OCI-LY3 (cell line): ENCODE data around the gene PSPC1.
A peak's percentile ranks its signal among the peaks of the same experiment; 100 is the strongest.
"Not testable (repeated sequence)": the region's sequence is repeated elsewhere in the genome, so short reads cannot be mapped to it uniquely, and the experiment has no call there.

ENCODE experiments used
- H2AFZ ChIP-seq: fragments of 200-600, 300-600 bp; shearing (Covaris generic); 2 replicates; pipeline ENCODE4 v1.6.0; 2014; ENCODE audit warnings: antibody characterized with exemption, low read depth, low read length
- H3K27ac ChIP-seq: fragments of 200-600, 300-600 bp; sonication (generic); 2 replicates; pipeline ENCODE4 v1.5.1; 2014; ENCODE audit warnings: mild to moderate bottlenecking, low read length, moderate library complexity, mixed read lengths
- H3K27me3 ChIP-seq: fragments of 200-600, 300-600 bp; sonication (generic); 2 replicates; pipeline ENCODE4 v1.6.1; 2014; ENCODE audit warnings: low read depth, low read length, mixed read lengths
- H3K36me3 ChIP-seq: fragments of 200-600, 300-600 bp; sonication (generic); replicated peaks from 2 replicates; pipeline ENCODE3; 2014; ENCODE audit warnings: low read depth, low read length, mixed read lengths
- H3K4me1 ChIP-seq: fragments of 300-600, 200-600 bp; sonication (generic); 2 replicates; pipeline ENCODE4 v1.6.1; 2014; ENCODE audit warnings: low read length, mixed read lengths
- H3K4me2 ChIP-seq: fragments of 200-600, 300-600 bp; sonication (generic); 2 replicates; pipeline ENCODE4 v1.6.1; 2014; ENCODE audit warnings: low read length, mixed read lengths
- H3K4me3 ChIP-seq: fragments of 300-600, 200-600 bp; sonication (generic); 2 replicates; pipeline ENCODE4 v1.5.1; 2014; ENCODE audit warnings: antibody characterized with exemption, mild to moderate bottlenecking, low read length, moderate library complexity
- H3K79me2 ChIP-seq: fragments of 300-600, 200-600 bp; shearing (Covaris generic); 2 replicates; pipeline ENCODE4 v1.6.1; 2014; ENCODE audit warnings: mild to moderate bottlenecking, low read length, mixed read lengths
- H3K9ac ChIP-seq: fragments of 300-600, 200-600 bp; shearing (Covaris generic); 2 replicates; pipeline ENCODE4 v1.6.0; 2014; ENCODE audit warnings: mild to moderate bottlenecking, low read length, moderate library complexity
- H3K9me3 ChIP-seq: fragments of 200-600, 300-600 bp; shearing (Covaris generic); 2 replicates; pipeline ENCODE4 v1.6.1; 2014; ENCODE audit warnings: low read length, mixed read lengths; ENCODE audit not compliant: insufficient read depth
- H4K20me1 ChIP-seq: fragments of 200-600, 300-600 bp; sonication (generic); 2 replicates; pipeline ENCODE4 v1.6.1; 2016; ENCODE audit warnings: low read length, mixed read lengths; ENCODE audit not compliant: insufficient read depth
- EZH2phosphoT487 ChIP-seq: fragments of 200-600 bp; shearing (Covaris generic); IDR thresholded peaks from 2 replicates; pipeline ENCODE4 v1.6.1; 2018; ENCODE audit warnings: antibody characterized with exemption, mixed run types, low read depth
- TF ChIP-seq, protein P1 (sequence below): fragments of 200-600, 300-600 bp; sonication (generic); IDR thresholded peaks from 2 replicates; pipeline ENCODE4 v1.5.1; 2014; ENCODE audit warnings: antibody characterized with exemption, low read length, low read depth

PSPC1 gene, protein sequence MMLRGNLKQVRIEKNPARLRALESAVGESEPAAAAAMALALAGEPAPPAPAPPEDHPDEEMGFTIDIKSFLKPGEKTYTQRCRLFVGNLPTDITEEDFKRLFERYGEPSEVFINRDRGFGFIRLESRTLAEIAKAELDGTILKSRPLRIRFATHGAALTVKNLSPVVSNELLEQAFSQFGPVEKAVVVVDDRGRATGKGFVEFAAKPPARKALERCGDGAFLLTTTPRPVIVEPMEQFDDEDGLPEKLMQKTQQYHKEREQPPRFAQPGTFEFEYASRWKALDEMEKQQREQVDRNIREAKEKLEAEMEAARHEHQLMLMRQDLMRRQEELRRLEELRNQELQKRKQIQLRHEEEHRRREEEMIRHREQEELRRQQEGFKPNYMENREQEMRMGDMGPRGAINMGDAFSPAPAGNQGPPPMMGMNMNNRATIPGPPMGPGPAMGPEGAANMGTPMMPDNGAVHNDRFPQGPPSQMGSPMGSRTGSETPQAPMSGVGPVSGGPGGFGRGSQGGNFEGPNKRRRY

DNA sequence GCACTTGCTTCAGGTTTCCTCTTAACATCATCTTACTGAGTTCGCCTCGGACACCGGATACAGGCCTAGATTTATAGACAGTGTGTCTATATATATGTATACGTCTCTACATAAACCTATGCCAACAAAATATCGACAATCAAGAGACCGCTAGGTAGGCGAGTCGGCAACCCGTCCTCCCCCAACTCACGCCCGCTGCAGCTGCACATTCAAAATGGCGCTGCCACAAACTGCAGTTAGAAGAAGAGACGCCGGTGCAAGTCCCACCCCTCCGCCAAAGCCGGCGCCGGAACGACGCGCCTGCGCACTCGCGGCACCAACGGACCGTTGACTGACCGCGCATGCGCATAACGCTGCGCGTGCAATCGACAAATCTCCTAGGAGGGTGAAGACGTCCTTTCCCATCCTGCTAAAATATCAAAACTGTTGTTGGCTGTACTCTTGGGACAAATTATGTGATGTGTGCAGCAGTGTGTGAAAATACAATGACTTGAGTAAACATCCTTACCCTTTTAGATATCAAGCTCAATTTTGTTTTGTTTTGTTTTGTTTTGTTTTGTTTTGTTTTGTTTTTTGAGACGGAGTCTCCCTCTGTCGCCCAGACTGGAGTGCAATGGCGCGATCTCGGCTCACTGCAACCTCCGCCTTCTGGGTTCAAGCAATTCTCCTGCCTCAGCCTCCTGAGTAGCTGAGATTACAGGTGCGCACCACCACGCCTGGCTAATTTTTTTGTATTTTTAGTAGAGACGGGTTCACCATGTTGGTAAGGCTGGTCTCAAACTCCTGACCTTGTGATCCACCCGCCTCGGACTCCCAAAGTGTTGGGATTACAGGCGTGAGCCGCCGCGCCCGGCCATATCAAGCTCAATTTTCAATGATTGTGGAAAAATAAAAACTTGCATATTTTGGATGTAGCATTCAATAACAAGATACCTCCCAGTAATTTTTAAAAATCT, at the start of gene PSPC1:
Gene PSPC1 (minus strand): TSS at position 219 of the 956 bp plus-strand sequence. CDS start 188 bp downstream, at position 31.
- not testable (repeated sequence) for H3K4me1 ChIP-seq, H4K20me1 ChIP-seq, H3K27me3 ChIP-seq, H3K9me3 ChIP-seq
- H3K36me3 ChIP-seq = peaks cover 15% of the 10 kb centered on the region
- peak within 1 kb of the TSS; percentile 79 for H3K27ac ChIP-seq
- H2AFZ ChIP-seq = peak within 1 kb of the TSS; percentile 45
- peak within 1 kb of the TSS; percentile 96 for H3K9ac ChIP-seq
- H3K4me2 ChIP-seq = peak within 1 kb of the TSS; percentile 74
- peak within 1 kb of the TSS; percentile 91 for H3K4me3 ChIP-seq
- H3K79me2 ChIP-seq = peaks cover 24% of the 10 kb centered on the region

DNA sequence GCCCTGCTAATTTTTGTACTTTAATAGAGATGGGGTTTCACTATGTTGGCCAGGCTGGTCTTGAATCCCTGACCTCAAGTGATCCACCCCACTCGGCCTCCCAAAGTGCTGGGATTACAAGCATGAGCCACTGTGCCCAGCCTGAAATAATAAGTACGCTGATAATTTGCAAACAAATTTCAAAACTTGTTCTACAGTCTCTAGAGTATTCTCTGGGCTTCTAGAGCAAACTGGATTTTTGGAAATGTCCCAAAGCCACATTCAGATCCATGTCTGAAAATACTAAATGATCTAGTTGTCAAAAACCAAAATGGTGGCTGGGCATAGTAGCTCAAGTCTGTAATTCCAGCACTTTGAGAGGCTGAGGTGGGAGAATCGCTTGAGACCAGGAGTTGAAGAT, 39.9 kb upstream of the PSPC1 start:
- no peak overlapping the region for H3K4me2 ChIP-seq
- H3K27me3 ChIP-seq = no peaks in the 10 kb centered on the region
- no peak overlapping the region for H3K4me3 ChIP-seq
- peaks cover 30% of the 10 kb centered on the region for H3K36me3 ChIP-seq
- no peak overlapping the region for H2AFZ ChIP-seq
- no peaks in the 10 kb centered on the region for H3K79me2 ChIP-seq
- H4K20me1 ChIP-seq = 0 out of 2 replicates have a peak, but pooled peaks cover 4% of the 10 kb centered on the region
- H3K9ac ChIP-seq = no peak overlapping the region
- TF ChIP-seq EZH2phosphoT487 = no peak
- TF ChIP-seq, protein P1, sequence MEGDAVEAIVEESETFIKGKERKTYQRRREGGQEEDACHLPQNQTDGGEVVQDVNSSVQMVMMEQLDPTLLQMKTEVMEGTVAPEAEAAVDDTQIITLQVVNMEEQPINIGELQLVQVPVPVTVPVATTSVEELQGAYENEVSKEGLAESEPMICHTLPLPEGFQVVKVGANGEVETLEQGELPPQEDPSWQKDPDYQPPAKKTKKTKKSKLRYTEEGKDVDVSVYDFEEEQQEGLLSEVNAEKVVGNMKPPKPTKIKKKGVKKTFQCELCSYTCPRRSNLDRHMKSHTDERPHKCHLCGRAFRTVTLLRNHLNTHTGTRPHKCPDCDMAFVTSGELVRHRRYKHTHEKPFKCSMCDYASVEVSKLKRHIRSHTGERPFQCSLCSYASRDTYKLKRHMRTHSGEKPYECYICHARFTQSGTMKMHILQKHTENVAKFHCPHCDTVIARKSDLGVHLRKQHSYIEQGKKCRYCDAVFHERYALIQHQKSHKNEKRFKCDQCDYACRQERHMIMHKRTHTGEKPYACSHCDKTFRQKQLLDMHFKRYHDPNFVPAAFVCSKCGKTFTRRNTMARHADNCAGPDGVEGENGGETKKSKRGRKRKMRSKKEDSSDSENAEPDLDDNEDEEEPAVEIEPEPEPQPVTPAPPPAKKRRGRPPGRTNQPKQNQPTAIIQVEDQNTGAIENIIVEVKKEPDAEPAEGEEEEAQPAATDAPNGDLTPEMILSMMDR = no peak
- no peak overlapping the region for H3K27ac ChIP-seq
- no peaks in the 10 kb centered on the region for H3K9me3 ChIP-seq
- no peaks in the 10 kb centered on the region for H3K4me1 ChIP-seq

DNA sequence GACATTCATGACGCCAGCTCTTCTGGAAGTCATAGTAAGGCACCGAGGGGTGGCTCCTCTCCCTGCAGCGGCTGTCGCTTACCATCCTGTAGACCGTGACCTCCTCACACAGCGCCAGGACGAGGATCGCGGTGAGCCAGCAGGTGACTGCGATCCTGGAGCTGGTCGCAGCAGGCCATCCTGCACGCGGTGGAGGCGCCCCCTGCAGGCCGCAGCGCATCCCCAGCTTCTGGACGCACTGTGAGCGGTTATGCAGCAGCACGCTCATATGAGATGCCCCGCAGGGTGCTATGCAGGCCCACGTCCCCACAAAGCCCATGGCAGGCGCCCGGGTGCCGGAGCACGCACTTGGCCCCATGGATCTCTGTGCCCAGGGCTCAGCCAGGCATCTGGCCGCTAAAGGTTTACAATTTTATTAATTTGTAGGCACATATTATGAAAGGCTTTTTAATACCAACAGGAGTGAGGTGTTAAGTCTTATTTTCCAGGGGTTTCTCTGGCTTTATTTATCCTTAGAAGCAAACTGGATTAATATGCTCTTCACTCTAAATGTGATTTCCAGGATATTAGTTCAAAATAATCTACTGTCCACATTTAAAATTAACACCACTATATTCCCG, 35.6 kb upstream of the PSPC1 start:
- Histone ChIP-seq H3K27me3 (no peaks in the 10 kb centered on the region), H4K20me1 (0 out of 2 replicates have a peak, but pooled peaks cover 4% of the 10 kb centered on the region), H3K79me2 (no peaks in the 10 kb centered on the region), H3K36me3 (peaks cover 28% of the 10 kb centered on the region), H2AFZ (no peak overlapping the region), H3K9ac (no peak overlapping the region), H3K9me3 (no peaks in the 10 kb centered on the region), H3K4me2 (no peak overlapping the region), H3K4me3 (no peak overlapping the region), H3K4me1 (no peaks in the 10 kb centered on the region), H3K27ac (no peak overlapping the region)
- TF ChIP-seq EZH2phosphoT487 = no peak
- TF ChIP-seq, protein P1 = peak; percentile 64

DNA sequence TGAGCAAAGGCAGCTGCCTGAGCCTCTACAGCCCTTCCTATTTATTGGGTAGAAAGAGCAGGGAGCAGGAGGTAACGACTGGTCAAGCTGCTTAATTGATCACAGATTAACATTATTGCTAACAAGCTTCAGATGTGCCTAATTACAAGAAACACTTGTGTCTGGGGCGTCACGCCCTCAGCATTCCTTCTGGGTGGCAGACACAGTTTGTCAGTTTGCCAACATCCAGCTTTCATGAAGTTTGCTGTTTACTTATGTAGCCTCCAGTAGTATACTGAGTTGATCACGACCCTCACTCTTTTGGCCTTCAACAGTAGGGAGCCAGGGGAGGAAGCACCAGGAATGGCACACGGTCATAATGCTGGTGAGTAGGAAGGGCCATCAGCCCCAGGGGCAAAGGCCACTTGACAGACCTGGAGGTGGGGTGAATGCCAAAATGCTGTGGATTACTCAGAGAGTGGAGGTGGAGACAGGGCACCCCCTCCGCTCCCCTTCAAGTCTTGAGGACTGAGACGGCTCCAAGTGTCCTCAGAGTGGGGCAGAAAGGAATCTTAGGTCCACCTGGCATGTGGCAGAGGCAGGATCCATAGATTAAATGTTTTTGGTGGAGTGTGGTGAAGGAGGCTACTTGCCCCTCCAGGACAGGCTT, 34.9 kb upstream of the PSPC1 start:
- H4K20me1 ChIP-seq = 0 out of 2 replicates have a peak, but pooled peaks cover 4% of the 10 kb centered on the region
- TF ChIP-seq, protein P1 = no peak
- TF ChIP-seq EZH2phosphoT487 = no peak
- peaks cover 26% of the 10 kb centered on the region for H3K36me3 ChIP-seq
- no peaks in the 10 kb centered on the region for H3K27me3 ChIP-seq
- no peak overlapping the region for H3K4me3 ChIP-seq
- H2AFZ ChIP-seq = no peak overlapping the region
- no peaks in the 10 kb centered on the region for H3K4me1 ChIP-seq
- H3K9ac ChIP-seq = no peak overlapping the region
- H3K27ac ChIP-seq = no peak overlapping the region
- no peak overlapping the region for H3K4me2 ChIP-seq
- no peaks in the 10 kb centered on the region for H3K79me2 ChIP-seq
- no peaks in the 10 kb centered on the region for H3K9me3 ChIP-seq
